Memory B cell (primary cell): Measurements from ENCODE around the gene WASF1.
A peak's percentile ranks its signal among the peaks of the same experiment; 100 is the strongest.
"Not testable (repeated sequence)": the region's sequence is repeated elsewhere in the genome, so short reads cannot be mapped to it uniquely, and the experiment has no call there.

Experiments
- ATAC-seq: fragments of 150-1000 bp; cut with Tn5 transposase; 2 replicates; pipeline ENCODE4 v1.10.0; 2021; ENCODE audit warnings: low read depth, mild to moderate bottlenecking, moderate library complexity
- DNase-seq, 2 donors: peaks; one replicate each; pipeline ENCODE4 v3.0.0; 2022; ENCODE audit warnings: low spot score in 2 of 2
- H3K27ac Mint-ChIP-seq: one replicate; pipeline ENCODE4 v1.8.0; 2022; ENCODE audit warnings: mild to moderate bottlenecking, moderate library complexity, mixed read lengths
- H3K27me3 Mint-ChIP-seq: one replicate; pipeline ENCODE4 v1.8.0; 2022; ENCODE audit warnings: mixed read lengths
- H3K36me3 Mint-ChIP-seq: one replicate; pipeline ENCODE4 v1.8.0; 2022; ENCODE audit warnings: mild to moderate bottlenecking, mixed read lengths
- H3K4me1 Mint-ChIP-seq: one replicate; pipeline ENCODE4 v1.8.0; 2022; ENCODE audit warnings: mixed read lengths
- H3K4me3 Mint-ChIP-seq: one replicate; pipeline ENCODE4 v1.8.0; 2022; ENCODE audit warnings: mild to moderate bottlenecking, moderate library complexity, mixed read lengths
- H3K9me3 Mint-ChIP-seq: one replicate; pipeline ENCODE4 v1.8.0; 2022; ENCODE audit warnings: mixed read lengths

WASF1 gene

GRCh38 chr6:110095101-110095500 lies 84.4 kb downstream of the WASF1 start:
- DNase-seq: no peak
- Mint-ChIP-seq H3K36me3 (no peaks in the 10 kb centered on the region), H3K27ac (no peak overlapping the region), H3K27me3 (no peaks in the 10 kb centered on the region), H3K4me3 (no peak overlapping the region), H3K4me1 (no peaks in the 10 kb centered on the region), H3K9me3 (no peaks in the 10 kb centered on the region)
- no peak for ATAC-seq

GRCh38 chr6:110093981-110094380 lies 85.5 kb downstream of the WASF1 start:
- no peaks in the 10 kb centered on the region for H3K4me1 Mint-ChIP-seq
- H3K27ac Mint-ChIP-seq: no peak overlapping the region
- H3K27me3 Mint-ChIP-seq: peaks cover 2% of the 10 kb centered on the region
- no peak for ATAC-seq
- no peak overlapping the region for H3K4me3 Mint-ChIP-seq
- no peaks in the 10 kb centered on the region for H3K9me3 Mint-ChIP-seq
- no peaks in the 10 kb centered on the region for H3K36me3 Mint-ChIP-seq
- DNase-seq: no peak

- DNase-seq (no peak), ATAC-seq (no peak)
- Mint-ChIP-seq H3K27ac (no peak overlapping the region), H3K27me3 (peaks cover 4% of the 10 kb centered on the region), H3K36me3 (no peaks in the 10 kb centered on the region), H3K4me3 (no peak overlapping the region), H3K9me3 (no peaks in the 10 kb centered on the region), H3K4me1 (no peaks in the 10 kb centered on the region)
Measured at GRCh38 chr6:110090876-110091275, 88.6 kb downstream of the WASF1 start.

GRCh38 chr6:110089323-110089722 lies 90.1 kb downstream of the WASF1 start:
- DNase-seq: no peak
- no peaks in the 10 kb centered on the region for H3K4me1 Mint-ChIP-seq
- H3K27me3 Mint-ChIP-seq: peaks cover 4% of the 10 kb centered on the region
- no peaks in the 10 kb centered on the region for H3K9me3 Mint-ChIP-seq
- no peak for ATAC-seq
- H3K4me3 Mint-ChIP-seq: no peak overlapping the region
- H3K27ac Mint-ChIP-seq: no peak overlapping the region
- H3K36me3 Mint-ChIP-seq: no peaks in the 10 kb centered on the region

GRCh38 chr6:110085285-110085684 lies 94.2 kb downstream of the WASF1 start:
- DNase-seq (no peak), ATAC-seq (no peak)
- H3K9me3 Mint-ChIP-seq: no peaks in the 10 kb centered on the region
- peaks cover 6% of the 10 kb centered on the region for H3K27me3 Mint-ChIP-seq
- H3K27ac Mint-ChIP-seq: no peak overlapping the region
- peaks cover 2% of the 10 kb centered on the region for H3K4me1 Mint-ChIP-seq
- H3K36me3 Mint-ChIP-seq: no peaks in the 10 kb centered on the region
- H3K4me3 Mint-ChIP-seq: no peak overlapping the region

- H3K4me1 Mint-ChIP-seq: peaks cover 2% of the 10 kb centered on the region
- no peak overlapping the region for H3K4me3 Mint-ChIP-seq
- no peaks in the 10 kb centered on the region for H3K9me3 Mint-ChIP-seq
- ATAC-seq (no peak), DNase-seq (no peak)
- no peak overlapping the region for H3K27ac Mint-ChIP-seq
- no peaks in the 10 kb centered on the region for H3K36me3 Mint-ChIP-seq
- peaks cover 4% of the 10 kb centered on the region for H3K27me3 Mint-ChIP-seq
Measured at GRCh38 chr6:110083875-110084585, 95.4 kb downstream of the WASF1 start.

- Mint-ChIP-seq H3K27me3 (peaks cover 3% of the 10 kb centered on the region), H3K36me3 (no peaks in the 10 kb centered on the region), H3K4me3 (no peak overlapping the region), H3K4me1 (no peaks in the 10 kb centered on the region), H3K27ac (no peak overlapping the region), H3K9me3 (no peaks in the 10 kb centered on the region)
- DNase-seq (no peak), ATAC-seq (no peak)
Measured at GRCh38 chr6:110075406-110075805, 104.1 kb downstream of the WASF1 start.

- H3K4me1 Mint-ChIP-seq, H3K36me3 Mint-ChIP-seq, H3K27ac Mint-ChIP-seq, H3K4me3 Mint-ChIP-seq, H3K9me3 Mint-ChIP-seq, DNase-seq, ATAC-seq: not testable (repeated sequence)
- peaks cover 13% of the 10 kb centered on the region for H3K27me3 Mint-ChIP-seq
Measured at GRCh38 chr6:110073474-110073873, 106.0 kb downstream of the WASF1 start.

- no peak for DNase-seq
- Mint-ChIP-seq H3K27ac (no peak overlapping the region), H3K9me3 (no peaks in the 10 kb centered on the region), H3K36me3 (no peaks in the 10 kb centered on the region), H3K4me3 (no peak overlapping the region), H3K27me3 (peaks cover 24% of the 10 kb centered on the region), H3K4me1 (peaks cover 14% of the 10 kb centered on the region)
- ATAC-seq: no peak
Measured at GRCh38 chr6:110068592-110068967, 110.9 kb downstream of the WASF1 start.

- DNase-seq (no peak), ATAC-seq (no peak)
- Mint-ChIP-seq H3K4me3 (no peak overlapping the region), H3K27ac (no peak overlapping the region), H3K36me3 (no peaks in the 10 kb centered on the region), H3K27me3 (peaks cover 24% of the 10 kb centered on the region), H3K9me3 (no peaks in the 10 kb centered on the region), H3K4me1 (peaks cover 14% of the 10 kb centered on the region)
Measured at GRCh38 chr6:110067837-110068591, 111.5 kb downstream of the WASF1 start.

- ATAC-seq (peak; percentile 42), DNase-seq (no peak)
- H3K27ac Mint-ChIP-seq: no peak overlapping the region
- H3K9me3 Mint-ChIP-seq: no peaks in the 10 kb centered on the region
- peaks cover 14% of the 10 kb centered on the region for H3K4me1 Mint-ChIP-seq
- H3K27me3 Mint-ChIP-seq: peaks cover 27% of the 10 kb centered on the region
- H3K36me3 Mint-ChIP-seq: no peaks in the 10 kb centered on the region
- no peak overlapping the region for H3K4me3 Mint-ChIP-seq
Measured at GRCh38 chr6:110064744-110065524, 114.5 kb downstream of the WASF1 start.

- H3K9me3 Mint-ChIP-seq: no peaks in the 10 kb centered on the region
- peaks cover 14% of the 10 kb centered on the region for H3K4me1 Mint-ChIP-seq
- H3K4me3 Mint-ChIP-seq: no peak overlapping the region
- H3K36me3 Mint-ChIP-seq: no peaks in the 10 kb centered on the region
- peaks cover 19% of the 10 kb centered on the region for H3K27me3 Mint-ChIP-seq
- no peak for DNase-seq
- no peak for ATAC-seq
- H3K27ac Mint-ChIP-seq: no peak overlapping the region
Measured at GRCh38 chr6:110063594-110064263, 115.7 kb downstream of the WASF1 start.

GRCh38 chr6:110055387-110055735 lies 124.1 kb downstream of the WASF1 start:
- Mint-ChIP-seq H3K27me3 (peaks cover 3% of the 10 kb centered on the region), H3K9me3 (no peaks in the 10 kb centered on the region), H3K27ac (no peak overlapping the region), H3K4me1 (no peaks in the 10 kb centered on the region), H3K4me3 (no peak overlapping the region), H3K36me3 (no peaks in the 10 kb centered on the region)
- no peak for DNase-seq
- ATAC-seq: no peak
